ENCODE results near the gene NUDT16L1.

DNA sequence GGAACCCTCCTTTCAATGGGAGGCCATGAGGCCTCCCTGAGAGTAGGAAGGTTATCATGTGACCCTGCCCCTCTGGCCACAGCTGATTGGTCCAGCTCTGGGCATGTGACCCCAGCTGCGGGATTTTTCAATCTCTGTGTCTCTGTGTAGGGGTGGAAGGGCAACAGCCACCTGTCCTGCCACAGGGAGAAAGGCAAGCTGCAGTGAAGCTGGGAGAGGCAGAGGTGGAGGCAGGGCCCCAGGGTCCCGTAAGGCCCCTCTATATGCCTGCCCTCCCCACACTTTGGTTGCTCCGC, 51.9 kb downstream of the NUDT16L1 start:
- TF ChIP-seq CTCF (optimal IDR thresholded peaks at IDR 0.05 in 1 of 3, IDR thresholded peaks at IDR 0.05 in 1 of 3, conservative IDR thresholded peaks at IDR 0.05 in 1 of 3; ENCODE audit: extremely low read depth in 1 of 3, insufficient read depth in 2 of 3, low read length in 3 of 3), result no peak
- TF ChIP-seq EZH2 (IDR thresholded peaks at IDR 0.05; ENCODE audit: low read length), result no peak
